T-helper 17 cell (primary cell): ENCODE measurements around the gene ADD2. TPM values are rescaled to one million over a fixed set of nuclear protein-coding genes. Genes with fewer than 3 reads are reported as not detected.

Source experiments
- ATAC-seq: fragments of 150-1000 bp; cut with Tn5 transposase; 2 replicates; pipeline ENCODE4 v1.10.0; 2021; ENCODE audit warnings: mild to moderate bottlenecking, moderate library complexity
- DNase-seq, 3 donors: peaks; one replicate each; pipeline versions ENCODE4 v3.0.0 to v3.0.0-alpha.2; 2020 to 2021
- H3K9me3 ChIP-seq: one replicate; pipeline ENCODE4 v1.7.0; 2013; ENCODE audit warnings: low read length, mild to moderate bottlenecking; ENCODE audit not compliant: control insufficient read depth, poor library complexity, severe bottlenecking
- H3K27ac Mint-ChIP-seq: one replicate; pipeline ENCODE4 v1.8.0; 2022; ENCODE audit warnings: mild to moderate bottlenecking, moderate library complexity, mixed read lengths
- H3K27me3 Mint-ChIP-seq: one replicate; pipeline ENCODE4 v1.8.0; 2022; ENCODE audit warnings: mixed read lengths
- H3K36me3 Mint-ChIP-seq: one replicate; pipeline ENCODE4 v1.8.0; 2022; ENCODE audit warnings: low read depth, mixed read lengths
- H3K4me1 Mint-ChIP-seq: one replicate; pipeline ENCODE4 v1.8.0; 2022; ENCODE audit warnings: mild to moderate bottlenecking, mixed read lengths
- H3K4me3 Mint-ChIP-seq: one replicate; pipeline ENCODE4 v1.8.0; 2022; ENCODE audit warnings: mild to moderate bottlenecking, moderate library complexity, mixed read lengths
- total RNA-seq, 4 donors: library from RNA in 2 of 4; stranded (reverse) in 2 of 4; gene quantifications; one replicate each; pipeline ENCODE4 v1.2.3 and lab custom pipeline; 2022 to 2026

ADD2 gene
- total RNA-seq, 2 donors from 2014 or later: 0.34 to 1.3 TPM

DNA sequence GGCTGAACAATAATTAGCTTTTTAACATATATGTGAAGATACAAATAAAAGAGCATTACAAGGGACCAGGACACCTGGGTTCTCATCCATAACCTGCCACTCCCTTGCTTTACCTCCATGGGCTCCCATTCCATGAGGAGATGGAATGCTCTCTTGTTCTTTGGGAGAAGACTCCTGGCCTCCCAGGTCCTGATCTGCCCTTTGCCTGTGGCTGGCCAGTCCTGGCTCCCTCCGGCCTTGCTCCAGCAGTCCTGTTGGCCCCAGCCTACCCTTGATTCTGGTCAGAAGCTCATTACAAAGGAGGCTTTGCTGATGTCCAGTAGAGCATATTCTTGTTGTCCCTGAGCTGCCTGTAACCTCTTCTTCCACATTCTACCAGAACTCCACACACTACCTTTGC is 60.3 kb downstream of the ADD2 start:
- Mint-ChIP-seq H3K36me3 (no peaks in the 10 kb centered on the region), H3K27me3 (no peaks in the 10 kb centered on the region), H3K4me1 (no peaks in the 10 kb centered on the region), H3K27ac (no peak overlapping the region), H3K4me3 (no peak overlapping the region)
- DNase-seq (no peak), ATAC-seq (no peak)
- no peaks in the 10 kb centered on the region for H3K9me3 ChIP-seq

DNA sequence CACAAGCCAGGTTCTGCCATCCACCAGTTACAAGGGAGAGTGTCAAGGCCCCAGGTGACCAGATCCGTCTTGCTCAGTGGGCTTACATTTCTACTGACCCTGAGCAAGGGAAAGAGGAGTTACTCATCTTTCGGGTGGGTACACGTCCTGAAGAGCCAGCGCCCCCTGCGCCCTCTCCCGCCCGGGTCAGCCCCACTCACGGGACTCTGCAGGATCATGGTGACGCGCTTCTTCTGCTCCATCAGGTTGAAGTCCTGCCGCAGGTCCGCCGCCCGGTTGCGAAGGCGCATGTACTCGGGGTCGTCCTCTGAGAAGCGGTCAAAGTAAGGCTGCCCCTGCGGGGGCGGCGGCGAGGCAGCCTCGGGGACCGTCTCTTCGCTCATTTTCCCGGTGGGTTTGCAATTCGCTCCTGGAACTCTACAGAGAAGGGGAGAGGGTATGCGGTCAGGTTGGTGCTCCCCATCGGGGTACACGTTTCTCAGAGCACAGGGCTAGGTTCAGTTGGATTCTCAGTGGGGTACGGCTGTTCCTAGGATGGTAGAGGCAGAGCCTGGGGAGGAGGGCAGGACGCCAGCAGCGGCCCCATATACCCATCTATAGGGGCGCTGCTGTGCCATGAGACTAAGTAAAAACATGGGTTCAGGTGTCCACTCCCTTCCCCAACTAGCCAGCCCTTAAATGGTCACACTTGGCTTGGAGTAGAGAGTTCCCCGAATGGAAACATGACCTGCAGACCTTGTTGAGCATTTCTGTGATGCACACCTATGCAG is 61.8 kb downstream of the ADD2 start:
- ATAC-seq (no peak), DNase-seq (no peak)
- Mint-ChIP-seq H3K27me3 (no peaks in the 10 kb centered on the region), H3K27ac (no peak overlapping the region), H3K36me3 (no peaks in the 10 kb centered on the region), H3K4me3 (no peak overlapping the region), H3K4me1 (no peaks in the 10 kb centered on the region)
- H3K9me3 ChIP-seq: no peaks in the 10 kb centered on the region

GRCh38 chr2:70705160-70705850 is 62.7 kb downstream of the ADD2 start:
- no peak for DNase-seq
- no peaks in the 10 kb centered on the region for H3K9me3 ChIP-seq
- no peak for ATAC-seq
- H3K27me3 Mint-ChIP-seq: no peaks in the 10 kb centered on the region
- H3K4me1 Mint-ChIP-seq: no peaks in the 10 kb centered on the region
- no peak overlapping the region for H3K27ac Mint-ChIP-seq
- no peaks in the 10 kb centered on the region for H3K36me3 Mint-ChIP-seq
- H3K4me3 Mint-ChIP-seq: no peak overlapping the region

DNA sequence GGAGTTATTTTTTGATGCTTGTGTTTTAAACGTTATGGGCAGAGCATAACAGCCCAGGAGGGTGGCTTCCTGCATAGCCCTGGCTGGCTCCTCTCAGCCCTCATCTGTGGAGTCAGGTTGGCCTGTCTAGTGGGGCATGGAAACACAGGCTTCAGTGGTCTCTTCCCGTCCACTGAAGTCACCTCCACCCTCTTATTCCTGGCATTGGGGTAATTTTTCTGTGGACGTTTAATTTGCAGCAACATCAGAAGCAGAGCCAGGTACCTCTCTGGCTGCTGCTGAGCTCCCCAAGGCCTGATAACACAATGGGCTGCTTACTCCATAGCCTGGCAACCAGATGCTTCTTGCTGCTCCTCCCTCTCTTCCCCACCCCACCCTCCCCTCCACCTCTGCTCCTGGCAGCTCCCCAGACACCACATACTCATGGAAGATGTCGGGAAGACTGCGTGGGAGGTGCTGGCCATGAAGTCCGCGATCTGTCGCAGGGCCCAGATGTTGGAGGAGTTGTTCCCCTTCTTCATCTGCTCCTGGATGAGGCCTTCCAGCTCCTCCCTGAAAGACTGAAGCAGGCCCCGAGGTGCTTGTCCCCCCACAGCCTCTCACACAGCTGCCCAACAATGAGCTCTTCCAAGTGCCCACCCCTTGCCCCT is 64.0 kb downstream of the ADD2 start:
- Mint-ChIP-seq H3K27me3 (peaks cover 6% of the 10 kb centered on the region), H3K36me3 (no peaks in the 10 kb centered on the region), H3K27ac (no peak overlapping the region), H3K4me3 (no peak overlapping the region), H3K4me1 (no peaks in the 10 kb centered on the region)
- no peaks in the 10 kb centered on the region for H3K9me3 ChIP-seq
- ATAC-seq (no peak), DNase-seq (no peak)

- H3K27me3 Mint-ChIP-seq: peaks cover 6% of the 10 kb centered on the region
- H3K4me1 Mint-ChIP-seq: no peaks in the 10 kb centered on the region
- DNase-seq: no peak
- no peaks in the 10 kb centered on the region for H3K9me3 ChIP-seq
- H3K4me3 Mint-ChIP-seq: no peak overlapping the region
- no peaks in the 10 kb centered on the region for H3K36me3 Mint-ChIP-seq
- ATAC-seq: no peak
- H3K27ac Mint-ChIP-seq: peak overlapping the region; percentile 56
Observed at GRCh38 chr2:70702711-70703395, 65.1 kb downstream of the ADD2 start.

GRCh38 chr2:70698847-70699246 is 69.2 kb downstream of the ADD2 start:
- ATAC-seq (no peak), DNase-seq (no peak)
- Mint-ChIP-seq H3K36me3 (peaks cover 2% of the 10 kb centered on the region), H3K4me1 (peaks cover 2% of the 10 kb centered on the region), H3K4me3 (no peak overlapping the region), H3K27ac (no peak overlapping the region), H3K27me3 (peaks cover 30% of the 10 kb centered on the region)
- H3K9me3 ChIP-seq: no peaks in the 10 kb centered on the region

DNA sequence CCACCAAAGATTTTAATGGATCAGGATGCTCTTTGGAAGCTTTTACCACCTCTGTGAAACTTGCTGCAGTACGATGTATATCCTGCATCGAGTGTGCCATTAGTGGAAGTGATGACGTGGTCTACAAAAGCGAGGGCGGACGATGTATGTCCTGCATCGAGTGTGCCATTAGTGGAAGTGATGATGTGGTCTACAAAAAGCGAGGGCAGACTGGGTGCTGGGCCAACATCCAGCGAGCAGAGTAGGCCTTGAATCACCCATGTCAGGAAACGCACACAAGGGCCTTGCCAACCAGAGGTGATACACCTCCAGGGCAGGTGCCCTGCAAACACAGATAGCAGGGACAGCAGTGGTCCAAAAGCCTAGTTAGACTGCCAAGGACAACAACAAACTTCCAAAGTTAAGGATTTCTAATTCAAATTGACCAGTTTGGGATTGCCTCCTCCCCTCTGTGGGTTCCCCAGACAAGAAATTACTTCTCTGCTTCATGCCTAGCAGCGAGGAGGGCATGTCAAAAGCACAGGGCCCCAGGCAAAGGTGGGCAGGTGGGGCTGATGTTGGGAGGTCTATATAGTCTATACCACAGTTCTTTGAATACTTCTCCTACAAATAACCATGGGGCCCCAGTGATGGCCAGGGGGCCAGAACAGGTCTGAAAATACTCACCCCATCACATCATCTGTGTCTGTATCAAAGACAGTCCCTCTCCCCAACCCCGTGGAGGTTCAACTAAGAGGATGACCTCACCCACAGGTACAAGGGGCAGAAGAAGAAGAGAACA is 70.2 kb downstream of the ADD2 start:
- Mint-ChIP-seq H3K36me3 (peaks cover 2% of the 10 kb centered on the region), H3K27ac (no peak overlapping the region), H3K27me3 (peaks cover 40% of the 10 kb centered on the region), H3K4me3 (no peak overlapping the region), H3K4me1 (peaks cover 5% of the 10 kb centered on the region)
- ATAC-seq (no peak), DNase-seq (no peak)
- no peaks in the 10 kb centered on the region for H3K9me3 ChIP-seq

- Mint-ChIP-seq H3K27ac (no peak overlapping the region), H3K36me3 (peaks cover 2% of the 10 kb centered on the region)
- DNase-seq: no peak
Observed at GRCh38 chr2:70696142-70696541, 71.9 kb downstream of the ADD2 start.

DNA sequence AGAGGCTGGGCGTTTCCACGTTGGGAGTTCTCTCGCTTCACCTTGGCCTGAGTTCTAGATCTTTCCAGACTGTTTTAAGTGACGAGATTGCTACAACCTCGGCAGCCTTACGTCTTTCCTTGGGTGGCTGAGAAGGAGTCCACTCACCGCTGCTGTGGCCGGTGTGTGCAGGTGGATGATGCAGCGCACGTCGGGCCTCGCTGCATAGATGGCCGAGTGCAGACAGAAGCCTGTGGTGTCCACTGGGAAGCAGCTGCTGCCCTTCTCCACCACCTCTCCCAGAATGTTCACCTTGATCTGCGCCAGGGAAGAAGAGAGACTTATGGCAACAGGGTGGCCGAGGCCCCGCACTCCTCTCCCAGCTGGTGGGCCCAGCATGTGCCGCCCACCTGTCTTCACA is 75.7 kb downstream of the ADD2 start:
- no peak for ATAC-seq

More at GRCh38 chr2:70696142-70696541, 71.9 kb downstream of the ADD2 start:
- H3K27me3 Mint-ChIP-seq: peaks cover 51% of the 10 kb centered on the region
- H3K9me3 ChIP-seq: no peaks in the 10 kb centered on the region
- no peak overlapping the region for H3K4me3 Mint-ChIP-seq
- no peak for ATAC-seq
- H3K4me1 Mint-ChIP-seq: peaks cover 5% of the 10 kb centered on the region

DNA sequence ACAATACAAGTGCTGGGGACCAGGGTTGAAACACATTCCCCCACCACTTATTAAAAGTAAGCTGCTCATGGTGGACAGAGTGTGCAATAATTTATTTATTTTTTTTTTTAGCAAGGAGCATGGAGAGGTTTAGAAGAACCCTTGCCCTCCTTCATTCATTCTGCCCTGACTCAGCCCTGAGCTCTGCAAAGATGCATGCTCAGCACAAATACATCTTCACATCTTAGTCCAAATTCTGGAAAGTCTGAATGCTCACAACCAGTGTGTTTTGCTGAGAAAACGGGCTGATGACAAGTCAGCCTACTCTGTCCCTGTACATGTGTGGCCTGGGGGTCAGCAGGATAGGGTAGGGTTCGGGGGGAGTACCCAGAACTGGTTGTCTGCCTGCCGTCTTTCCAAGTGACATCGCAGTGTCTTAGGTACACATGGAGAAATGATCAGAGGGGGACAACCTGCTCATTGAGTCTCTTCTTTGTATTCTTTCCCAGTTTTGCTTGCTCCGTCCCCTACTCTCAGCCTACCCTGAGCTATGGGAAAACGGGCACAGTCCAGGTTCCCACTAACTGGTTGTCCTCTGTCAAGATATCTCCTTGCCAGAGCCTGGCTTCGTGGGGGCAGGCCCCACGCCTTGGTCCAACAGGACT is 76.4 kb downstream of the ADD2 start:
- no peak for DNase-seq
- H3K9me3 ChIP-seq: no peaks in the 10 kb centered on the region
- no peak for ATAC-seq
- Mint-ChIP-seq H3K27me3 (peaks cover 51% of the 10 kb centered on the region), H3K4me1 (peaks cover 7% of the 10 kb centered on the region), H3K27ac (no peak overlapping the region), H3K36me3 (peaks cover 2% of the 10 kb centered on the region), H3K4me3 (no peak overlapping the region)

More for the DNA sequence above, 75.7 kb downstream of the ADD2 start:
- Mint-ChIP-seq H3K36me3 (peaks cover 2% of the 10 kb centered on the region), H3K27ac (no peak overlapping the region), H3K4me1 (peaks cover 5% of the 10 kb centered on the region), H3K27me3 (peaks cover 46% of the 10 kb centered on the region), H3K4me3 (no peak overlapping the region)
- no peak for DNase-seq
- H3K9me3 ChIP-seq: no peaks in the 10 kb centered on the region

- H3K27me3 Mint-ChIP-seq: peaks cover 58% of the 10 kb centered on the region
- no peak for ATAC-seq
- peaks cover 7% of the 10 kb centered on the region for H3K4me1 Mint-ChIP-seq
- no peaks in the 10 kb centered on the region for H3K9me3 ChIP-seq
- no peak for DNase-seq
- H3K27ac Mint-ChIP-seq: no peak overlapping the region
- no peak overlapping the region for H3K4me3 Mint-ChIP-seq
- H3K36me3 Mint-ChIP-seq: peaks cover 2% of the 10 kb centered on the region
Observed at GRCh38 chr2:70690846-70691245, 77.2 kb downstream of the ADD2 start.

DNA sequence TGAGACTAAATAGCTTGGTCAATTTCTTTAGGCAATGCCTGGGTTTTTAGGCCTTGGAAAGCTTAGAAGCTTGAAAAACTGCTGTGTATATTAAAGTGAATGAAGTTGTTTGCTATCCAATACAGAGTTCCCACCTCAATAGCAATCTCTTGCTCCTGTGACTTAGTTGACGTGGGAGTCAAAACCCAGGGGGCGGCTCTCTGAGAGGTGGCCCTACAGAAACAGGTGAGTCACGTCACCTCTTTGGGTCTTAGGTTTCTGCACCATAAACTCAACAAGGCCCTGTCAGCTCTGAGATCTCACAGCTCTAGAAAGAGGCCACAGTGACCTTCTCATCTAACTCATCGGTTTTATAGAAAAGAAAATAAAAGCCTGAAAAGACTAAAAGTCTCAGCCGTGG is 79.6 kb downstream of the ADD2 start:
- Mint-ChIP-seq H3K4me3 (no peak overlapping the region), H3K27me3 (peaks cover 50% of the 10 kb centered on the region), H3K4me1 (peaks cover 2% of the 10 kb centered on the region), H3K36me3 (no peaks in the 10 kb centered on the region), H3K27ac (no peak overlapping the region)
- no peak for DNase-seq
- H3K9me3 ChIP-seq: no peaks in the 10 kb centered on the region
- ATAC-seq: no peak
